Measurements from ENCODE around the gene AFF4.

The AFF4 gene

DNA sequence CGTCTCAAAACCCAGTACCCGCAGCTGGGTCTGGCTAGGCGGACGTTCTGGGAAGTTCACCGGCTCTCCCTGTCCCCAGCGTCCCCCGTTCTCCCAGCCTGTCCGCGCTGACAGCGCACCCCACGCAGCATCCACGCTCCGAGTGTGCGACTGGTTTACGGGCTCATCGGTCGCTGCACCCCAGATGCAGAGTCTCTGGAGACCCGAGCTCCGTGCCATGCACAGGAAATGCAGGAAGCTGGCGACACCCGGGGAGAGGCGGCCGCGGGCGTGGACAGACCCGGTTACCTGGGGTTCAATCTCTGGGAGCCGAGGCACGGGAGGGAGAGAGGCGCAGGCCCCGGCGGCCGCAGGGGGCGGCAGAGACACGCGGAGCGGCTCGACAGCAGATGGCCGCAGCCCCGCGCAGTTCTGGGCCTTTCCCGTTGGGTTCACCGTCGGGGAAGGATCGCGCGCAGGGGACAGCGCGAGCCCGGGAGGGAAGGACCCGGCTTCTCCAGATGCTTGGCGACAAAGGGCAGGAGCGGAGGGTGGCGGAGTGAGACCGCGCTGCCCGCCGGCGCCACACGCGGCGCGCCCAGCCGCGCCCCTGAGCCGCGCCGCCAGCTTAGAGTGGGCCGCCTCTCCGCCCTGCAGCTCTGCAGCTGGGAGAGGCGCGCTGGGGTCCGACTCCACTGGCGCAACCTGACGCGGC lies 133.5 kb downstream of the AFF4 start:
- H3K36me3 ChIP-seq (ENCODE audit: insufficient read depth, low read depth, low read length): no peaks in the 10 kb centered on the region
- H3K27ac ChIP-seq (ENCODE audit: low read length): no peak overlapping the region
- no peaks in the 10 kb centered on the region for H3K9me3 ChIP-seq (ENCODE audit: insufficient read depth, low read depth, low read length)
- peaks cover 90% of the 10 kb centered on the region for H3K27me3 ChIP-seq (ENCODE audit: insufficient read depth, low read length)
- no peak overlapping the region for H3K9ac ChIP-seq (ENCODE audit: low read depth, low read length)
- H3K4me1 ChIP-seq (ENCODE audit: insufficient read depth, low read length): peaks cover 3% of the 10 kb centered on the region
- peak overlapping the region; percentile 68 for H3K4me3 ChIP-seq (ENCODE audit: low read length)

DNA sequence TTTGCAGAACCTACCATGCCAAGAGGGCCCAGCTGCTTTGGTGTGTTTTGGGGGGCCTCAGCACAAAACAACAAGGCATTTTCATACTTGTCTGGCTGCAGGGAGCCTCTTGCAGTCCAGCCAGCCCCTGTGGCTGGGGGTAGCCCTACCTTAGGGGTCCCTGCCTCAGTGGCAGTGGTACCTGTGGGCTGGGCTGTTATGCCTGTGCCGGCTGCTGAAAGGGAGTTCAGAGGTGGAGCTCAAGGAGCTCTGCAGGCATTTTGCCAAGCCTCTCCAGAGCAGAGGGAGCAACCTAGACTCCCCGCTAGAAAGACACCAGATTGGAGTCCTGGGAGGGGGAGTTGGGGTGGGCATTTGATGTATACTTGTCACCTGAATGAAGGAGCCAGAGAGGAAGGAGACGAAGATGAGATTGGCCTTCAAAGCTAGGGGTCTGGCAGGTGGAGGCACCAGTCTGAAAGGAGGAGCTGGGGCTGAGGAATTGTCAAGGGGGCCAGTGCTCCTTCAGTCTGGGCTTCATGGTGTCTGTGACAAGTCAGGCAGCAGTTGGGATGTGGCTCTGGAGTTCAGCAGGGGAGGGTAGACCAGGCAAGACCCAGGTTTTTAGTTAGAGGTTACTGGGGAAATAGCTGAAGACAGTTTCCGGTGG lies 134.5 kb downstream of the AFF4 start:
- Histone ChIP-seq H3K4me1 (ENCODE audit: insufficient read depth, low read length) (peaks cover 3% of the 10 kb centered on the region), H3K36me3 (ENCODE audit: insufficient read depth, low read depth, low read length) (no peaks in the 10 kb centered on the region), H3K27ac (ENCODE audit: low read length) (no peak overlapping the region), H3K9me3 (ENCODE audit: insufficient read depth, low read depth, low read length) (no peaks in the 10 kb centered on the region), H3K9ac (ENCODE audit: low read depth, low read length) (no peak overlapping the region), H3K27me3 (ENCODE audit: insufficient read depth, low read length) (peaks cover 99% of the 10 kb centered on the region), H3K4me3 (ENCODE audit: low read length) (no peak overlapping the region)

- H3K36me3 ChIP-seq (ENCODE audit: insufficient read depth, low read depth, low read length): no peaks in the 10 kb centered on the region
- H3K27ac ChIP-seq (ENCODE audit: low read length): no peak overlapping the region
- H3K27me3 ChIP-seq (ENCODE audit: insufficient read depth, low read length): peaks cover 97% of the 10 kb centered on the region
Measured at GRCh38 chr5:132827943-132828673, 135.3 kb downstream of the AFF4 start.

GRCh38 chr5:132826424-132827082 lies 136.9 kb downstream of the AFF4 start:
- Histone ChIP-seq H3K36me3 (ENCODE audit: insufficient read depth, low read depth, low read length) (no peaks in the 10 kb centered on the region), H3K4me3 (ENCODE audit: low read length) (peak overlapping the region; percentile 60; the same call in 1 of the 2 replicates), H3K9ac (ENCODE audit: low read depth, low read length) (no peak overlapping the region), H3K9me3 (ENCODE audit: insufficient read depth, low read depth, low read length) (no peaks in the 10 kb centered on the region), H3K27me3 (ENCODE audit: insufficient read depth, low read length) (peaks cover 88% of the 10 kb centered on the region), H3K4me1 (ENCODE audit: insufficient read depth, low read length) (peaks cover 6% of the 10 kb centered on the region), H3K27ac (ENCODE audit: low read length) (no peak overlapping the region)

More at GRCh38 chr5:132827943-132828673, 135.3 kb downstream of the AFF4 start:
- Histone ChIP-seq H3K4me1 (ENCODE audit: insufficient read depth, low read length) (peaks cover 6% of the 10 kb centered on the region), H3K9me3 (ENCODE audit: insufficient read depth, low read depth, low read length) (no peaks in the 10 kb centered on the region), H3K4me3 (ENCODE audit: low read length) (no peak overlapping the region), H3K9ac (ENCODE audit: low read depth, low read length) (no peak overlapping the region)

DNA sequence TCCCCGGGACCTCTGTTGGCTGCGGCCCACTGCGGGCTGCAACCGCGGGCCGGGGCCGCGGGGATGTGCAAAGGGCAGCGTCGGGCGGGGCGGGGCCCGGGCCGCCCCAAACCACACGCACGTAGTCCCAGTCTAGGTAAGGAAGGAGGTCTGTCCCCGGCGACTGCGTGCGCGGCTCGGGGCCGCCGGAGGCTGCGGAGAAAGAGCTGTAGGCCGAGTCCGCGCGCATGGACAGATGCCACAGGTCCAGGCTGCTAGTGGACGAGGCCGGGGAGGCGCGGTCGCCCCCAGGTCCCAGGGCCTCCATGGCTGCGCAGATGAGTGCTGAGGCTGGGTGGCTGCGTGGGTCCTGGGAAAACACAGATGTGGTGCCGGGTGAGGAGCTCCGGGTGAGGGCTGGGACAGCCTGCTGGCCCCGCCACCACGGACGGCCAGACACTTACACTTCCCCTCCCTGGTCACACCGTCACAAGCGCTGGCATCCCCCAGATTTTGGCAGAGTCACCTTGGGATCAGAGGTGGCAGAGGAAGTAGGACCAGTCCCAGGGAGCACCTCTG lies 137.5 kb downstream of the AFF4 start:
- Histone ChIP-seq H3K27me3 (ENCODE audit: insufficient read depth, low read length) (peaks cover 86% of the 10 kb centered on the region), H3K9me3 (ENCODE audit: insufficient read depth, low read depth, low read length) (no peaks in the 10 kb centered on the region), H3K4me1 (ENCODE audit: insufficient read depth, low read length) (peaks cover 6% of the 10 kb centered on the region), H3K9ac (ENCODE audit: low read depth, low read length) (peak overlapping the region; percentile 5; the same call in 1 of the 2 replicates), H3K4me3 (ENCODE audit: low read length) (peak overlapping the region; percentile 60; the same call in 1 of the 2 replicates), H3K36me3 (ENCODE audit: insufficient read depth, low read depth, low read length) (no peaks in the 10 kb centered on the region), H3K27ac (ENCODE audit: low read length) (no peak overlapping the region)

All from iPS-20b (cell line).